ENCODE data around the gene SH3GLB1.
A peak's percentile ranks its signal among the peaks of the same experiment; 100 is the strongest.
"Not testable (repeated sequence)": the region's sequence is repeated elsewhere in the genome, so short reads cannot be mapped to it uniquely, and the experiment has no call there.

Gene SH3GLB1

GRCh38 chr1:86704458-86704971, at the start of gene SH3GLB1:
Gene SH3GLB1, plus strand, starts transcription at chr1:86704576. Its CDS starts 324 bp downstream, at chr1:86704900.
- DNase-seq: peak; percentile 89
- ATAC-seq (replicated peaks): peak; percentile 90 to 91
- H3K36me3 Mint-ChIP-seq: peaks cover 8 to 10% of the 10 kb centered on the region in 2 donors
- H3K27me3 Mint-ChIP-seq: no peaks in the 10 kb centered on the region
- peaks cover 21 to 30% of the 10 kb centered on the region in 2 donors for H3K4me1 Mint-ChIP-seq
- H3K4me3 Mint-ChIP-seq: peak within 1 kb of the TSS; percentile 92 to 93
- H3K9me3 Mint-ChIP-seq: no peaks in the 10 kb centered on the region
- peak within 1 kb of the TSS; percentile 97 for H3K27ac Mint-ChIP-seq

GRCh38 chr1:86658381-86658780, 46.0 kb upstream of the SH3GLB1 start:
- not testable (repeated sequence) for ATAC-seq (replicated peaks); H3K9me3 Mint-ChIP-seq; H3K4me3 Mint-ChIP-seq; H3K27ac Mint-ChIP-seq; H3K4me1 Mint-ChIP-seq; H3K27me3 Mint-ChIP-seq; H3K36me3 Mint-ChIP-seq; DNase-seq

GRCh38 chr1:86666368-86666767, 38.0 kb upstream of the SH3GLB1 start:
- Mint-ChIP-seq H3K4me1 (peaks cover 3 to 6% of the 10 kb centered on the region in 2 donors), H3K9me3 (peaks cover 0 to 9% of the 10 kb centered on the region in 2 donors), H3K4me3 (no peak overlapping the region)

DNA sequence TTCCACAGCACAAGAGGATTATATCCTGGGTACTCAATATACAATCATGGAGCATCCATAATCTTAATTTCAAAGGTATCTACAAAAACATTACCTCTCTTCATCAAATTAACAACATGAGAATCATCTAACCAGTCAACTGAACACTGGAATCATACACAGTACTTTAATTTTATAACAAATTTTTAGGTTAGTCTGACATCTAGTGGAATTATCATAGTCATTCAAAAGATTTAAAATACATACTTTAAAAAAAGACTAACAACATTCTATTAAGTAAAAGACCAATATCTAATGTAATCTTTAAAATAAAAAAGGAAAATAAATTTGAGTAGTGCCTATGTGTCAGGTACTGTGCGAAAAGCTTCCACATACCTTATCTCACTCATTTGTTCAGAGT, 16.8 kb upstream of the SH3GLB1 start:
- DNase-seq (no peak), ATAC-seq (replicated peaks) (peak; percentile 38 to 39)
- Mint-ChIP-seq H3K4me3 (no peak overlapping the region), H3K4me1 (no peaks in the 10 kb centered on the region), H3K36me3 (no peaks in the 10 kb centered on the region), H3K27me3 (no peaks in the 10 kb centered on the region), H3K9me3 (no peaks in the 10 kb centered on the region), H3K27ac (no peak overlapping the region)

More at GRCh38 chr1:86666368-86666767, 38.0 kb upstream of the SH3GLB1 start:
- peaks cover 4 to 12% of the 10 kb centered on the region in 2 donors for H3K36me3 Mint-ChIP-seq
- H3K27ac Mint-ChIP-seq: no peak overlapping the region
- H3K27me3 Mint-ChIP-seq: peaks cover 0 to 6% of the 10 kb centered on the region in 2 donors
- DNase-seq: no peak
- no peak for ATAC-seq (replicated peaks)

GRCh38 chr1:86692641-86693040, 11.7 kb upstream of the SH3GLB1 start:
- H3K9me3 Mint-ChIP-seq: no peaks in the 10 kb centered on the region
- DNase-seq (no peak), ATAC-seq (replicated peaks) (no peak)
- no peaks in the 10 kb centered on the region for H3K4me1 Mint-ChIP-seq
- H3K4me3 Mint-ChIP-seq: no peak overlapping the region
- no peak overlapping the region for H3K27ac Mint-ChIP-seq
- H3K27me3 Mint-ChIP-seq: no peaks in the 10 kb centered on the region
- H3K36me3 Mint-ChIP-seq: no peaks in the 10 kb centered on the region

- ATAC-seq (replicated peaks): no peak
- no peak overlapping the region for H3K27ac Mint-ChIP-seq
- DNase-seq: no peak
Measured at GRCh38 chr1:86695400-86695799, 9.0 kb upstream of the SH3GLB1 start.

DNA sequence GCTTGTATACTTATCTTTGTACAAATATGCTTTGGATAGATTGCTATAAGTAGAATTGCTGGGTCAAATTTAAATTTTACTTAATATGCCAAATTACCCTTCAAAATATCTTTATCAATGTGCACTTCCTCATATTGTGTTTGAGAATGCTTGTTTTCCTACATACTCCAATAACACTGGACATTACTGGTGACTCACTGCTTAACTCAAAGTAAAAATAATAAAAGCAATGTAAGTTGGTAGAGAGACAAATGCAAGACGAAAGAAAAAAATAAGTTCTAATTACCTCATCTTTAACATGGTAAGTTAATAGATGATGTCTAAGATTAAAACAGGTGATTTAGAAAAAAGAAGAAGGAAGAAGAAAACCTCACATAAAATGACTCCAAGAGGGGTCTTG, 7.9 kb upstream of the SH3GLB1 start:
- no peaks in the 10 kb centered on the region for H3K36me3 Mint-ChIP-seq
- H3K27me3 Mint-ChIP-seq: no peaks in the 10 kb centered on the region
- ATAC-seq (replicated peaks) (no peak), DNase-seq (no peak)
- no peaks in the 10 kb centered on the region for H3K9me3 Mint-ChIP-seq
- no peak overlapping the region for H3K27ac Mint-ChIP-seq
- H3K4me3 Mint-ChIP-seq: no peak overlapping the region
- H3K4me1 Mint-ChIP-seq: no peaks in the 10 kb centered on the region

More at GRCh38 chr1:86695400-86695799, 9.0 kb upstream of the SH3GLB1 start:
- Mint-ChIP-seq H3K4me3 (no peak overlapping the region), H3K4me1 (no peaks in the 10 kb centered on the region), H3K9me3 (no peaks in the 10 kb centered on the region), H3K36me3 (no peaks in the 10 kb centered on the region), H3K27me3 (no peaks in the 10 kb centered on the region)

- Mint-ChIP-seq H3K36me3 (no peaks in the 10 kb centered on the region), H3K27ac (no peak overlapping the region), H3K27me3 (no peaks in the 10 kb centered on the region), H3K9me3 (no peaks in the 10 kb centered on the region), H3K4me1 (peaks cover 9 to 11% of the 10 kb centered on the region in 2 donors), H3K4me3 (no peak overlapping the region)
- no peak for ATAC-seq (replicated peaks)
- no peak for DNase-seq
Measured at GRCh38 chr1:86699186-86699585, 5.2 kb upstream of the SH3GLB1 start.

DNA sequence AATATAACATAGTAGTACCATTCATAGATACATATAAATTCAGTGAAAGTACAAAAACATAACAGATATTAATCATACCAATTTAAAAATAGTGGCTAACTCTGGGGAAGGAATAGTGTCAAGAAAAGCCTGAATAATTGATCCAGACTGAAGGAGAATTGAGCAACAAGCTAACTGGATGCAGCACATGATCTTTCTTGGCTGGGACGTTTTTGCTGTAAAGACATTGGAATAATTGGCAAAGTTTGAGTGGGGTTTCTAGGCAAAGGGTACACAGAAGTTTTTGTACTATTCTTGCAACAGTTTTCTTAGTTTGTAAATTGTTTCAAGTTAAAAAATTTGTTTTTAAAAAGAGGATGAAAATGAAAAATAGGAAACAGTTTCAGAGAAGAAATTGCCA, 2.6 kb upstream of the SH3GLB1 start:
- no peaks in the 10 kb centered on the region for H3K27me3 Mint-ChIP-seq
- peaks cover 16 to 18% of the 10 kb centered on the region in 2 donors for H3K4me1 Mint-ChIP-seq
- DNase-seq (no peak), ATAC-seq (replicated peaks) (no peak)
- no peak overlapping the region for H3K27ac Mint-ChIP-seq
- no peaks in the 10 kb centered on the region for H3K9me3 Mint-ChIP-seq
- H3K4me3 Mint-ChIP-seq: no peak overlapping the region
- peaks cover 0 to 1% of the 10 kb centered on the region in 2 donors for H3K36me3 Mint-ChIP-seq

GRCh38 chr1:86702954-86703494, 1.4 kb upstream of the SH3GLB1 start:
- not testable (repeated sequence) for DNase-seq; H3K9me3 Mint-ChIP-seq; H3K27ac Mint-ChIP-seq; H3K27me3 Mint-ChIP-seq; ATAC-seq (replicated peaks)
- Mint-ChIP-seq H3K36me3 (peaks cover 8 to 10% of the 10 kb centered on the region in 2 donors), H3K4me3 (peak overlapping the region; percentile 54 to 72), H3K4me1 (peaks cover 21 to 30% of the 10 kb centered on the region in 2 donors)

DNA sequence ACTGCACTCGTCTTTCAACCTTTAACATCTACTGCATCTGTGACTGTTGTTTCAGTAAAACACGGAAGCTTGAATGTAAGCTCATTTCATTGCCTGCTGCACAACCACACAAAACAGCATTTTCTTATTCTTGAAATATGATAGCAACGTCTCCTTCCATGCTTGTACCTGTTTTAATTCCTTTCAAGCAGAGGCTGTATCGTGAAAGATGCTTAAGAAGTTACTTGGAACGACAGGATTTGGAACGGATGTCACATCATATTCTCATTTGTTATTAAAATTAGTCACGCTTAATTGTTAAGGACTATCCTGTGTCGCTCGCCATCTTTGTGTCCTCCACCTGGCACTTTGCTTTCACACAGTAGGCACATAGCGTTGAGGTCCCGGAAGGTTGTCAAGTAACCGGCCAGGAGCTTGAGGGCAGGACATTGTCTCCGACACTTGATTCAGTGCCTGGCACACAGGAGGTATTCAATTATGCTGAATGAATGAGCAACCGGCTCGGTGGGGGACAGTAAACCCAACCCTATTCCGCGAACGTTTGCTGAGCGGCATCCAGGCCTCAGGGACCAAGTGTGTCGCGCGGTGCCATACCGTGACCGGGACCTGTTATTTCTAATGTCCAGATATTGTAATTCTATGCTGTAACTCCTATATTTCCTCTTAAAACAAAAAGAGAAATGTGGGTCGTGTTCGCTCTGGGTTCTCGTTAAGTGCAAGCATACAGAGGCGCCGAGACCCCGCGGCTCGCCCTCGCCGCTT, 499 bp upstream of the SH3GLB1 start:
- no peaks in the 10 kb centered on the region for H3K27me3 Mint-ChIP-seq
- no peaks in the 10 kb centered on the region for H3K9me3 Mint-ChIP-seq
- peaks cover 8 to 10% of the 10 kb centered on the region in 2 donors for H3K36me3 Mint-ChIP-seq
- peak overlapping the region; percentile 97 for H3K27ac Mint-ChIP-seq
- DNase-seq: no peak
- ATAC-seq (replicated peaks): peak; percentile 60 to 62
- H3K4me1 Mint-ChIP-seq: peaks cover 21 to 30% of the 10 kb centered on the region in 2 donors
- peak overlapping the region; percentile 92 to 93 for H3K4me3 Mint-ChIP-seq

DNA sequence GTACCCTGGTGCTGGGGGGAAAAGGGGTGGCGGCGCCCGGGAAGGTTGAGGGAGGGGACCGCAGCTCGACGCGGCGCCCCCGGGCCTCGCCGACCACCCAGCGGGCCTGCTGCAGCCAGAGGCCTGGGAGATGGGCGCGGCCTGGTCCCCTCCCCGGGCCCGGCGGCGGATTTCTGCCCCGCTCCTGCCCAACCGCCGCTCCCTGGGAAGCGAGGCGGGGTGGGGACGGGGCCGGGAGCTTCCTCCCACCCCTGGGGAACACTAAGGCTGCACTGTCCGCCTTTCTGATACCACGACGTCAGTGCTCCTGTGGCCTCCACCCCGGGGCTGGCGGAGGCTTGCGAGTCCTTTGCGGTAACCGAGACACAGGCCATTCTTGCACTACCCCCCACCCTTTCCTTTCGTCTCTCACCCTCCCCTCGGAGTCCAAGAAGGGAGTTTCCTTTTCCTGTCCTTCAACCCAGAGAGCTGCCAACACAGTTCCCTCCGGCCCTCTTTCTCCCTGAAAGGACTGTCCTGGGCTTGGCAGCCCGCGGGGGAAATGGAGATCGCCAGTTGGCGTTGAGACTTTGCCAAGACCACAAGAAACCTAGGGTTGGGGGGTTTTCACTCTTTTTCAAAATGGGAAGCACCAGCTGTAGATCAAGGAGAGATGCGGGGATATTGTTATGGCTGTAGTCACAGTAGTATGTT, 742 bp downstream of the SH3GLB1 start:
- H3K9me3 Mint-ChIP-seq: no peaks in the 10 kb centered on the region
- peaks cover 22 to 30% of the 10 kb centered on the region in 2 donors for H3K4me1 Mint-ChIP-seq
- ATAC-seq (replicated peaks) (peak; percentile 25 to 32), DNase-seq (no peak)
- H3K4me3 Mint-ChIP-seq: peak overlapping the region; percentile 92 to 93
- H3K36me3 Mint-ChIP-seq: peaks cover 8 to 10% of the 10 kb centered on the region in 2 donors
- peak overlapping the region; percentile 97 for H3K27ac Mint-ChIP-seq
- no peaks in the 10 kb centered on the region for H3K27me3 Mint-ChIP-seq

GRCh38 chr1:86705665-86705985, 1.2 kb downstream of the SH3GLB1 start:
- Mint-ChIP-seq H3K36me3 (peaks cover 8 to 10% of the 10 kb centered on the region in 2 donors), H3K27me3 (no peaks in the 10 kb centered on the region), H3K4me3 (peak overlapping the region; percentile 92 to 93), H3K9me3 (no peaks in the 10 kb centered on the region), H3K4me1 (peaks cover 22 to 35% of the 10 kb centered on the region in 2 donors), H3K27ac (peak overlapping the region; percentile 97)
- DNase-seq (no peak), ATAC-seq (replicated peaks) (no peak)

DNA sequence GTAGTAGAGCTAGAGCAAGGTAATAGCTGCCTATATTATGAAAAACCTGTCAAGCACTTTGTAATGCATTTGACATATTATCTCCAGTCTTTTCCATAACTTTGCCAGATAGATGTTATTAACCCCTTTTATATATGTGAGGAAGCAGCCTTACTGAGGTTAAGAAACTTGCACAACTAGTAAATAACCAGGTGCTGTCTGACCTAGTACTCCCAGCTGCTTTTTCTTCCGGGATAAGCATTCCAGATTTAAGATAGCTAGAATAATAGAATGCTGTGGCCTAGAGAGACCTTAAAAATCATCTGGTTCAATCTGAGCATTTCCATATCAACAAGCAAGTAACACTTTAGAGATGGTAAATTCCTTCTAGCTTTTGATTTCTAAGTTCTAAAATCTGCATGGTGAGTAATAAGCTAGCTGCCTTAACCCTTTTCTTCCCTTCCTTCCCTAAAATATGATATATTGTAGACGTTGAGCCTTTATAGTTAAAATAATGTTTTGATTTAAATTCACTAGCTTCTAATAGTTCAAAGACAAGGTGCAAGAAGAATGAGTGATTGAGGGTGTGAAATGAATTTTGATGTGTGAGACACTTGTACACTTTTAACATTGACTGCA, 1.8 kb downstream of the SH3GLB1 start:
- Mint-ChIP-seq H3K4me3 (peak overlapping the region; percentile 72 to 93), H3K4me1 (peaks cover 22 to 36% of the 10 kb centered on the region in 2 donors), H3K36me3 (peaks cover 8 to 10% of the 10 kb centered on the region in 2 donors), H3K27me3 (no peaks in the 10 kb centered on the region), H3K9me3 (no peaks in the 10 kb centered on the region), H3K27ac (peak overlapping the region; percentile 20)
- ATAC-seq (replicated peaks): no peak
- no peak for DNase-seq
